Endothelial cell of umbilical vein (primary cell): ENCODE measurements around the gene SYNGR4. TPM values are rescaled to one million over a fixed set of nuclear protein-coding genes. Genes with fewer than 3 reads are reported as not detected.

ENCODE experiments used
- BruUV-seq: library from RNA; stranded (reverse); fragments of 400-500 nt; replicated peaks from 2 replicates; lab custom pipeline; 2021; lab: Mats Ljungman, UMichigan
- CTCF ChIA-PET: fragments of 300-600, 350-600 bp; sonication (Branson Sonifier 250); formaldehyde crosslinking; loops from one replicate; lab custom pipeline; 2021; ENCODE audit warnings: antibody characterized with exemption, inconsistent platforms; lab: Charles Lee
- POLR2A ChIA-PET: fragments of 300-600, 350-600 bp; sonication (Branson Sonifier 250); formaldehyde crosslinking; loops from one replicate; lab custom pipeline; 2021; ENCODE audit warnings: antibody characterized with exemption, inconsistent platforms; lab: Charles Lee
- DNase-seq: peaks from one replicate; pipeline ENCODE4 v3.0.0-alpha.2; 2011; ENCODE audit warnings: low read depth, low spot score
- FAIRE-seq: peaks from 2 replicates; lab custom pipeline; 2011; peaks lifted over from hg19 to GRCh38; lab: Jason Lieb, UNC
- H2AFZ ChIP-seq: 2 replicates; pipeline ENCODE4 v1.6.0; 2012; ENCODE audit warnings: low read depth, low read length, control low read depth, inconsistent platforms
- H3K27ac ChIP-seq: 2 replicates; pipeline ENCODE4 v1.5.1; 2011; ENCODE audit warnings: low read depth, mild to moderate bottlenecking, control low read depth, low read length, moderate library complexity; ENCODE audit not compliant: insufficient read depth
- H3K27me3 ChIP-seq, 2 experiments: 2 replicates each; pipeline versions ENCODE4 v1.6.0 to v1.6.1; 2011; ENCODE audit warnings: low read length in 2 of 2, mixed read lengths in 1 of 2; ENCODE audit not compliant: control insufficient read depth in 2 of 2, insufficient read depth in 2 of 2
- H3K36me3 ChIP-seq, 2 experiments: 2 replicates in 1 of 2; 3 replicates in 1 of 2; pipeline ENCODE4 v1.5.1; 2011; ENCODE audit warnings: low read length in 2 of 2, mild to moderate bottlenecking in 1 of 2, moderate library complexity in 1 of 2; ENCODE audit not compliant: control insufficient read depth in 2 of 2, insufficient read depth in 2 of 2; ENCODE audit errors: extremely low read depth in 1 of 2
- H3K4me1 ChIP-seq: 3 replicates; pipeline ENCODE4 v1.5.1; 2011; ENCODE audit warnings: mild to moderate bottlenecking, low read length; ENCODE audit not compliant: control insufficient read depth, insufficient read depth; ENCODE audit errors: extremely low read depth
- H3K4me2 ChIP-seq: 2 replicates; pipeline ENCODE4 v1.6.1; 2011; ENCODE audit warnings: low read length, control low read depth, mixed read lengths; ENCODE audit not compliant: insufficient read depth
- H3K4me3 ChIP-seq, 3 experiments: fragments of 200-600 bp in 1 of 3; sonication (generic), shearing (Covaris generic) in 1 of 3; replicated peaks in 1 of 3; 2 replicates each; pipeline ENCODE4 v1.5.1; 2011 to 2016; ENCODE audit warnings: control low read depth in 3 of 3, low read length in 3 of 3, mild to moderate bottlenecking in 2 of 3, inconsistent platforms in 1 of 3, low read depth in 1 of 3, moderate library complexity in 1 of 3; ENCODE audit not compliant: insufficient read depth in 1 of 3
- H3K79me2 ChIP-seq: 2 replicates; pipeline ENCODE4 v1.6.0; 2012; ENCODE audit warnings: low read length, inconsistent platforms; ENCODE audit not compliant: control insufficient read depth, insufficient read depth
- H3K9ac ChIP-seq: replicated peaks from 2 replicates; pipeline ENCODE3; 2011; ENCODE audit warnings: low read length, control low read depth; ENCODE audit not compliant: insufficient read depth; ENCODE audit errors: extremely low read depth
- H3K9me1 ChIP-seq: replicated peaks from 3 replicates; pipeline ENCODE4 v1.6.0; 2011; ENCODE audit warnings: mild to moderate bottlenecking, low read length; ENCODE audit not compliant: control insufficient read depth, insufficient read depth; ENCODE audit errors: extremely low read depth
- H3K9me3 ChIP-seq: replicated peaks from 2 replicates; pipeline ENCODE4 v1.5.1; 2012; ENCODE audit warnings: low read length, inconsistent platforms; ENCODE audit not compliant: control insufficient read depth, insufficient read depth
- H4K20me1 ChIP-seq: replicated peaks from 2 replicates; pipeline ENCODE3; 2011; ENCODE audit warnings: mild to moderate bottlenecking, low read length; ENCODE audit not compliant: control insufficient read depth, insufficient read depth; ENCODE audit errors: extremely low read depth
- EZH2 ChIP-seq: IDR thresholded peaks from 2 replicates; pipeline ENCODE4 v1.6.1; 2012; ENCODE audit warnings: borderline replicate concordance, low read depth, mild to moderate bottlenecking, moderate library complexity, low read length, inconsistent platforms; ENCODE audit not compliant: severe bottlenecking
- FOS ChIP-seq: IDR thresholded peaks from 2 replicates; pipeline ENCODE4 v1.6.1; 2011; ENCODE audit warnings: mild to moderate bottlenecking, low read length, moderate library complexity, borderline replicate concordance; ENCODE audit not compliant: insufficient read depth
- GATA2 ChIP-seq: IDR thresholded peaks from 2 replicates; pipeline ENCODE4 v1.7.0; 2011; ENCODE audit warnings: low read depth, mild to moderate bottlenecking, moderate library complexity, mixed read lengths, low read length; ENCODE audit not compliant: insufficient read length, insufficient read depth
- JUN ChIP-seq: IDR thresholded peaks from 2 replicates; pipeline ENCODE4 v1.6.1; 2011; ENCODE audit warnings: borderline replicate concordance, low read depth; ENCODE audit not compliant: insufficient read length, insufficient read depth
- MYC ChIP-seq: IDR thresholded peaks from one replicate; pipeline ENCODE4 v1.6.1; 2011; ENCODE audit warnings: mild to moderate bottlenecking, low read depth, low read length
- POLR2A ChIP-seq: IDR thresholded peaks from 2 replicates; pipeline ENCODE4 v1.6.1; 2012; ENCODE audit warnings: low read depth, mild to moderate bottlenecking, control low read depth, low read length
- POLR2AphosphoS5 ChIP-seq: IDR thresholded peaks from 2 replicates; pipeline ENCODE4 v1.6.1; 2012; ENCODE audit warnings: low read depth, mild to moderate bottlenecking, control low read depth, low read length, moderate library complexity; ENCODE audit not compliant: insufficient read depth
- dilution Hi-C: fragments of 300-500 bp; cut with MboI; formaldehyde crosslinking; loops from one replicate; pipeline ENCODE4 v1.15.0; 2019; ENCODE audit warnings: low sequenced_read_pairs; ENCODE audit not compliant: extremely low pct_ligation_motif_present
- intact Hi-C: fragments of 100-400 bp; cut with micrococcal nuclease; formaldehyde crosslinking; loops from one replicate; pipeline ENCODE4 v1.10.0; 2022
- polyA plus RNA-seq, 4 experiments: library from polyadenylated mRNA; depleted of rRNA in 3 of 4; stranded (reverse) in 3 of 4; unstranded in 1 of 4; fragments of >200 nt; gene quantifications; 2 replicates each; pipeline versions ENCODE4 v1.2.1 to v1.2.3, GENCODE V29; 2011 to 2012; ENCODE audit warnings: missing spikeins in 1 of 4
- total RNA-seq: library from RNA; stranded (reverse); gene quantifications from 2 replicates; pipeline ENCODE4 v1.2.3, GENCODE V29; 2021
- TF ChIP-seq, protein P1 (sequence below), 2 donors: IDR thresholded peaks; 1 replicate in 1 of 2; 2 replicates in 1 of 2; pipeline ENCODE4 v1.5.1; 2011; ENCODE audit warnings: low read length in 2 of 2, mild to moderate bottlenecking in 2 of 2, moderate library complexity in 2 of 2, control low read depth in 1 of 2, inconsistent platforms in 1 of 2, low read depth in 1 of 2; ENCODE audit not compliant: insufficient read depth in 1 of 2; ENCODE audit errors: extremely low read depth in 1 of 2
- TF ChIP-seq, protein P2 (sequence below): IDR thresholded peaks from 2 replicates; pipeline ENCODE4 v1.6.1; 2011; ENCODE audit not compliant: insufficient read depth, insufficient read length

Gene SYNGR4
- total and polyA plus RNA-seq, 2 donors (not counting 3 experiments of a cell fraction or from before 2014, with no cell fraction given): not detected

DNA sequence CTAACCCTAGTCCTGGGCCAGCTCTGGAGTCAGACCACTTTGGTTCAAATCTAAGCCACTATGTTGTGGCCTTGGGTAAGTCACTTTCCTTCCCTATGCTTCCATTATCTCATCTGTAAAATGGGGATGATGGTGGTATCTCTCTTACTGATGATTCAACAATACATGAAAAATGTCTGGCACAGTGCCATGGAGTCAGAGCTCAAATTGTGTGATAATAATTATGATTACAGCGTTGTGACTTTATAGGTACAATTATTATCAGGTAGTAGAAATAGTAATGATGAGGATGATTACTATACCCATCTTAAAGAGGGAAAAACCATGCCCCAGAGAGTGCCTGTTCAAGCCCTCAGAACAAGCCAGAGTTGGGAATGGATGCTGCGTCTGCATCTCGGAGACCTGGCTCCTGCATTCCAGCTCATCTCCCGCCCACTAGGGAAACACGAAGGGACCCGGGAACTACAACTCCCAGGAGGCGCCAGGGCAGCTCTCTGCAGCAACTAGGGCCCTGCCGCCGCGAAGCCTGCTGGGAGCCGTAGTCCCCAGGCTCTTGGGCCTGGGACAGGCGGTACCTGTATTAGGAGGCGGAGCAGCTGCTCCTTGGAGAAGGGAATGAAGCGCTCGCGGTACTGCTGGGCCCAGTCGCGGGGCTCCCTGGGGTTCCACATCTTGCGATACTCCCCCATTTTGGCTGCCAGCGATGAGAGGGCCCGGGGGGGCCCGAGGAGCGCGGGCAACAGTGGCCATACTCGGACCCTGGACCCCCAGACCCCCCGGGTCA is 1.3 kb upstream of the SYNGR4 start:
- no peaks in the 10 kb centered on the region for H3K27me3 ChIP-seq
- FAIRE-seq (peak; percentile 4), DNase-seq (peak; percentile 93)
- H3K79me2 ChIP-seq: no peaks in the 10 kb centered on the region
- dilution Hi-C loops (no loop called here), intact Hi-C loops (no loop called here)
- ChIA-PET POLR2A (interaction anchor here (1.4 kb wide), 1 partner anchor 252 kb away, joined by 3 read pairs; the partner anchor contains the start of gene PLA2G4C), CTCF (interaction anchor here (0.9 to 4.5 kb wide), 9 partner anchors 12 to 222 kb away, joined by 3 to 29 read pairs (median 10); partner anchors contain the start of genes GRWD1 and KDELR1)
- no peaks in the 10 kb centered on the region for H4K20me1 ChIP-seq
- H3K4me1 ChIP-seq: peaks cover 8% of the 10 kb centered on the region
- no peaks in the 10 kb centered on the region for H3K9me1 ChIP-seq
- H3K9me3 ChIP-seq: no peaks in the 10 kb centered on the region
- H2AFZ ChIP-seq: peak overlapping the region; percentile 55
- H3K4me2 ChIP-seq: peak overlapping the region; percentile 73
- TF ChIP-seq, protein P1, sequence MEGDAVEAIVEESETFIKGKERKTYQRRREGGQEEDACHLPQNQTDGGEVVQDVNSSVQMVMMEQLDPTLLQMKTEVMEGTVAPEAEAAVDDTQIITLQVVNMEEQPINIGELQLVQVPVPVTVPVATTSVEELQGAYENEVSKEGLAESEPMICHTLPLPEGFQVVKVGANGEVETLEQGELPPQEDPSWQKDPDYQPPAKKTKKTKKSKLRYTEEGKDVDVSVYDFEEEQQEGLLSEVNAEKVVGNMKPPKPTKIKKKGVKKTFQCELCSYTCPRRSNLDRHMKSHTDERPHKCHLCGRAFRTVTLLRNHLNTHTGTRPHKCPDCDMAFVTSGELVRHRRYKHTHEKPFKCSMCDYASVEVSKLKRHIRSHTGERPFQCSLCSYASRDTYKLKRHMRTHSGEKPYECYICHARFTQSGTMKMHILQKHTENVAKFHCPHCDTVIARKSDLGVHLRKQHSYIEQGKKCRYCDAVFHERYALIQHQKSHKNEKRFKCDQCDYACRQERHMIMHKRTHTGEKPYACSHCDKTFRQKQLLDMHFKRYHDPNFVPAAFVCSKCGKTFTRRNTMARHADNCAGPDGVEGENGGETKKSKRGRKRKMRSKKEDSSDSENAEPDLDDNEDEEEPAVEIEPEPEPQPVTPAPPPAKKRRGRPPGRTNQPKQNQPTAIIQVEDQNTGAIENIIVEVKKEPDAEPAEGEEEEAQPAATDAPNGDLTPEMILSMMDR (IDR thresholded peaks at IDR 0.05; ENCODE audit: extremely low read depth in 1 of 2, insufficient read depth in 1 of 2, low read depth in 1 of 2, low read length in 2 of 2): no peak
- TF ChIP-seq FOS (no peak), POLR2AphosphoS5 (peak; percentile 24), GATA2 (no peak), EZH2 (no peak), JUN (no peak), POLR2A (peak; percentile 28), MYC (no peak)
- TF ChIP-seq, protein P2, sequence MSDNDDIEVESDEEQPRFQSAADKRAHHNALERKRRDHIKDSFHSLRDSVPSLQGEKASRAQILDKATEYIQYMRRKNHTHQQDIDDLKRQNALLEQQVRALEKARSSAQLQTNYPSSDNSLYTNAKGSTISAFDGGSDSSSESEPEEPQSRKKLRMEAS: no peak
- no TSS peak for BruUV-seq
- peak overlapping the region; percentile 68 for H3K9ac ChIP-seq
- no peaks in the 10 kb centered on the region for H3K36me3 ChIP-seq
- peak overlapping the region; percentile 40 for H3K27ac ChIP-seq
- H3K4me3 ChIP-seq: peak overlapping the region; percentile 11 to 53 (median 35)
